Fibroblast of skin of left quadriceps (primary cell): ENCODE results near the gene HNRNPA2B1.
"Not testable (repeated sequence)": the region's sequence is repeated elsewhere in the genome, so short reads cannot be mapped to it uniquely, and the experiment has no call there.

ENCODE experiments used
- DNase-seq, 2 experiments: peaks; one replicate each; pipeline ENCODE4 v3.0.0-alpha.2; 2013; ENCODE audit warnings: low read depth in 2 of 2

HNRNPA2B1 gene

DNA sequence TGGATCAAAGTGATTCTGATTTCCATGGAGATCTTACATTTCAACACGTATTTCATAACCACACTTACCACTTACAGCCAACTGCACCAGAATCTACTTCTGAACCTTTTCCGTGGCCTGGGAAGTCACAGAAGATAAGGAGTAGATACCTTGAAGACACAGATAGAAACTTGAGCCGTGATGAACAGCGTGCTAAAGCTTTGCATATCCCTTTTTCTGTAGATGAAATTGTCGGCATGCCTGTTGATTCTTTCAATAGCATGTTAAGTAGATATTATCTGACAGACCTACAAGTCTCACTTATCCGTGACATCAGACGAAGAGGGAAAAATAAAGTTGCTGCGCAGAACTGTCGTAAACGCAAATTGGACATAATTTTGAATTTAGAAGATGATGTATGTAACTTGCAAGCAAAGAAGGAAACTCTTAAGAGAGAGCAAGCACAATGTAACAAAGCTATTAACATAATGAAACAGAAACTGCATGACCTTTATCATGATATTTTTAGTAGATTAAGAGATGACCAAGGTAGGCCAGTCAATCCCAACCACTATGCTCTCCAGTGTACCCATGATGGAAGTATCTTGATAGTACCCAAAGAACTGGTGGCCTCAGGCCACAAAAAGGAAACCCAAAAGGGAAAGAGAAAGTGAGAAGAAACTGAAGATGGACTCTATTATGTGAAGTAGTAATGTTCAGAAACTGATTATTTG, 15.3 kb downstream of the HNRNPA2B1 start:
- no peak for DNase-seq

DNA sequence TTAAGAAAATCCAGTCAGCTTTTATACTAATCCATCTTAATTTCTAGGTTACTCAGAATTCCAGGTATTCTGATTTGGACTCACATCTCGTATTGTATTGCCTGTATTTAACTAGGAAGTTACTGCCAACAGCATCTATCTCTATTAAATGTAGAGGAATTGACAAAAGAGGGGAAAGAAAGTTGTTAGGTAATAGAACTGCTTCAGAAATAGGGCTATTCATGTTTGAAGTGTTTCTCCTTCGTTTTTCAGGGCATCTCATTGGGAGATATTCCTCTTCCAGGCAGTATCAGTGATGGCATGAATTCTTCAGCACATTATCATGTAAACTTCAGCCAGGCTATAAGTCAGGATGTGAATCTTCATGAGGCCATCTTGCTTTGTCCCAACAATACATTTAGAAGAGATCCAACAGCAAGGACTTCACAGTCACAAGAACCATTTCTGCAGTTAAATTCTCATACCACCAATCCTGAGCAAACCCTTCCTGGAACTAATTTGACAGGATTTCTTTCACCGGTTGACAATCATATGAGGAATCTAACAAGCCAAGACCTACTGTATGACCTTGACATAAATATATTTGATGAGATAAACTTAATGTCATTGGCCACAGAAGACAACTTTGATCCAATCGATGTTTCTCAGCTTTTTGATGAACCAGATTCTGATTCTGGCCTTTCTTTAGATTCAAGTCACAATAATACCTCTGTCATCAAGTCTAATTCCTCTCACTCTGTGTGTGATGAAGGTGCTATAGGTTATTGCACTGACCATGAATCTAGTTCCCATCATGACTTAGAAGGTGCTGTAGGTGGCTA, 16.1 kb downstream of the HNRNPA2B1 start:
- not testable (repeated sequence) for DNase-seq

DNA sequence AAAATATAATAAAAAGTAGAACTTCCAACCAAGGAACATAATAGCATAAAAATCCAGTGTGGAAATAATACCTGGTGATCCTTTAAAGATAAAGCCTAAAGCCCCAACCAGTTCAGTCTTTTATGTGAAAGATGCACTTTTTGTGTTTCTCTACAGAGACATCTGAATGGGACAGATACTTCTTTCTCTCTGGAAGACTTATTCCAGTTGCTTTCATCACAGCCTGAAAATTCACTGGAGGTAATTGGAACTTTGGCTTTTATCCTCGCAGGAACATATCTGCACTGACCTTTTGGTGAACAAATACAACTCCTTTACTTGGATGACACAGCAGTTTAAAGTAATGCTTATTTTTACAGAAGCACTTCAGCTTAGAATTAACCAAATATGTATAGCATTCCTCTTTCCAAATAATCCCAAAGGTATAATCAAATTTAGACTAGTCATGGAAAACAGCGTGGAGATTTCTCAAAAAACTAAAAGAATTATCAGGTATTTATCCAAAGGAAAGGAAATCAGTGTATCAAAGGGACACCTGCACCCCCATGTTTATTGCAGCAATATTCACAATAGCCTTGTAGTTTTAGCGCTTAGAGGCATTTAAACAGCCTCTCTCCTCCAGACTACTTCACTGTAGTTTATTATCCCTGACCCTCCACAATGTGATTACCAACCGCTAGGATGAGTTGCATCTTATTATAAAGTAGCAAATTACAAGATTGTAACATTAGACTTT, 16.8 kb downstream of the HNRNPA2B1 start:
- no peak for DNase-seq

DNA sequence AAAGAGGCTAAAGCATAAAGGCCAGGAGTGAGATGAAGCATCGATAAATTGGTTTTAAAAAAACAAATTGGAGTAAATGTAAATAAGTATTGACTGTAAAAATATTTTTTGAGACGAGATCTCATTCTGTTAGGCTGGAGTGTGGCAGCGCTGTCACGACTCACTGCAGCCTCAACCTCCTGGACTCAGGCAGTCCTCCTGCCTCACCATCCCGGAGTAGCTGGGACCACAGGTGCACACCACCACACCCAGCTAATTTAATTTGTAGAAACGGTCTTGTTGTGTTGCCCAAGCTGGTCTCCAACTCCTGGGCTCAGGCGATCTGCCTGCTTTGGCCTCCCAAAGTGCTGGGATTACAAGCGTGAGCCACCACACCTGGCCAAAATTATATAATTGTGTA, 17.8 kb downstream of the HNRNPA2B1 start:
- DNase-seq, result no peak

DNA sequence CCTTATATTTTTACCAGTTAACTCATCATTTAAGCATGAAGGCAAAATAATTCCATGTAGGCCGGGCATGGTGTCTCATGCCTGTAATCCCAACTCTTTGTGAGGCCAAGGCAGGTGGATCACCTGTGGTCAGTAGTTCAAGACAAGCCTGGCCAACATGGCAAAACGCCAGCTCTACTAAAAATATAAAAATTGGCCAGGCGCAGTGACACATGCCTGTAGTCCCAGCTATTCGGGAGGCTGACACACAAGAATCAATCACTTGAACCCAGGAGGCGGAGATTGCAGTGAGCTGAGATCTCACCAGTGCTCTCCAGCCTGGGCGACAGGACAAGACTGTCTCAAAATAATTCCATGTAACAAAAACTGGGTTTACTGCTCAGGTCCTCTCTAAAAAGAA, 18.3 kb downstream of the HNRNPA2B1 start:
- DNase-seq, result no peak

DNA sequence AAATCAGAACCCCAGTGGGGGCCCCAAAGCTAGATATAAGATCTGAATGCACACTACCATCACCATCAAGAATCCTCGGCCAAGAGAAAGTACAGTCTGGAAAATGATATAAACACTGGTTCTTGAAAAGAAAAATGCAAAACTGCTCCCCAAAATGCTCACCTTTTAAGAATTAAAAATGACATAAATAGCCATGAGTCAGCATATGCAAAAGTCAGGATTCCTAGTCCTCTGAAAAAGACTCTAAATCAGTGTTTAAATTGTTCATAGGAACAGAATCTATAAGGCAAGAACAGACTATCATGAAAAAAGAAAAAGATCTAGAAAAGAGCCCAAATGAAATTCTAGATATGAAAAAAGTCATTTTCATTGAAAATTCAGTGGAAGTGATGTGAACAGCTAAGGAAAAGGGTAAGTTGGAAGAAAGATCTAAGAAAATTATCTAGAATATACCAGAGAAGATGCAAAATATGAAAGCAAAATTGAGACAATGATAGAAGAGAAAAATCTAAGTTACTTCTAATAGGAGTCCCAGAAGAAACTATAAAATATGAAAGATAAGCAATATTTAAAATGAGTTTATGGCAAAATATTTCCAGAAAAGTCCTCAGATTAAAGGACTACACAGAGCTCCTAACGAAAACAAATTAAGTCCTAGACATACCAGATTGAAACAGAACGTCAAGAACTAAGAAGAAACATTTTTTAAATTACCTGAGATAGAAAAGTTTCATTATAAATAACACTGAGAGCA, 18.9 kb downstream of the HNRNPA2B1 start:
- DNase-seq, result no peak

DNA sequence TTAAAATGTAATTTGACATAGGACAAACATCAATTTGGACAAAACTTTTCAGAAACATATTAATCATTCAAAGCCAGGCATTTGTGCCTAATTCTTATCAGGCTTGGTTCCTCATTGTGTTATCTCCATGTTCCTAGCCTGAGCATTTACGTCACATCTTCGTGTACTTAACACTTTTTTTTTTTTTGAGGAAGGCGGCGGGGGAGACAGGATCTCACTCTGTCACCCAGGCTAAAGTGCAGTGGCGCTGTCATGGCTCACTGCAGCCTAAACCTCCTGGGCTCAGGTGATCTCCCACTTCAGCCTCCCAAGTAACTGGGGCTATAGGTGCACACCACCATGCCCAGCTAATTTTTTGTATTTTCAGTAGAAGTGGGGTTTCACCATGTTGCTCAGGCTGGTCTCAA, 19.8 kb downstream of the HNRNPA2B1 start:
- no peak for DNase-seq

DNA sequence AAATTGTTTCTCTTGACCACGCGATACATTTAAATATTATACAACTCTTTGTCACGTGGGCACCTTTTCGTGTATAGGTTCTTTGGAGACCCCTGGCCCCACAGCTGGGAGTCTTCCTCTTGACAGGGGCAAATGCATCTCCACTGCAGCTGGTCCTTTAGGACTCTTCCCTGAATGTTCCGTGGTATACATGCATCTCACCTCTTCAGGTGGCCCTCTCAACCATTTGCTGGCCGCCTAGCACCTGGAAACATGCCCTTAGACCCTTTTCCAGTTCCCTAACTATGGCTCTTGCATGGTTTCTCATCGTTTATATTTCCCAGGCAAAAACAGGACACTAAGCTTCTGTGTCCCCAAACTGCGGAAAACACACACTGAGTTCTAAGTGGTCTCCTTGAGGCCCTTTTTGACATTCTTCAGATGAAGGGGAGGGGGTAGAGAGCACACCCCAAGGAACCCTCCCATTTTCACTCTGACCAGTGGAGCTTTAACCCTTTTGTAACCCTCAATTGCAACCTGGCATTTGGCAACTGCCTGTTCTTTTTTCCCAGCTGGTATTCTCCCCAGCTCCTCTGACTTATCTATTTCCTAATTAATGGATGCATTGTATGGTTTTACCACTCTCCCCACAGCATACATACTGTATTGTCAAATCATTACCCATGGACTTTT, 20.6 kb downstream of the HNRNPA2B1 start:
- DNase-seq, result no peak

DNA sequence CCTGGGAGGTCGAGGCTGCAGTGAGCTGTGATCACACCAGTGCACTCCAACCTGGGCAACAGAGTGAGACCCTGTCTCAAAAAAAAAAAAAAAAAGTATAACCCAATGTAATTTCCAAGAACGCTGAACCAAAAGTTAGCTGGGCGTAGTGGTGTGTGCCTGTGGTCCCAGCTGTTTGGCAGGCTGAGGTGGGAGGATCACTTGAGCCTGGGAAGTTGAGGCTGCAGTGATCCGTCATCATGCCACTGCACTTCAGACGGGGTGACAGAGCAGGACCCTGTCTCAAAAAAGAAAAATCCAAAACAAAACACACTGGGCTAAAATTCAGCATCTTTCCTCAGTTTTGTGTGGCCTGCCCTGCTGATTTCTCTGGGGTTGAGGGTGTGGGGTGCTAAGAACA, 21.1 kb downstream of the HNRNPA2B1 start:
- DNase-seq, result no peak

DNA sequence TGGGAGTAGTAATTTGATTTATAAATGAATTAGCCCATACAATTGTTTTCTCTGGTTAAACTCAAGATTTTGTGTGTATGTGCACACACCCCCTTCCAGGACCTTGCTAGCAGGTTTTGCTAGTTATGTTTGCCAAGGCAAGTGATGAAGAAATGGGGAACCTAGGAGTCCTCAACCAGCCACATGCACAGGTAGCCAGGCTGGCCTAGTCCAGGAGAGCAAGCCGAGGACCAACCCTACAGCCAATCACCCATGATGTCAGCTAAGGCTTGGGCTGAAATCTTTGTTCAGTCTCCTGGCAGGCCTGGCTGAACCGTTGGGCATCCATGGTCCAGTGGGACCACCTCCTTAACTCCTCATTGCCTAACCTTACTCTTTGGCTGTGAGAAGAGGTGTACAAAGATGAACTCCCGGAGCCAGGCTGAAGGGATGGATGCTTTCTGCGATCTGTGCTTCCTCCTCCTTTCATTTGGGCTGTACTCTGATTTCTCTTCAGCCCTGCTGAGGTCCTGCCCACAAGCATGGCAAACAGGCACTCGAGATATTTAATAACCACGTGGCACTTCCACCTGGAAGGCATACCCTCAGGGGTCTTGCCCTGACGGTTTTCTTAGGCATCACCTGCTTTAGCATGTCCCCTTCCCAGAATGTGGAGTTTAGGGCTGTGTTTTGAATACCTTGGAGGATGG, 22.1 kb downstream of the HNRNPA2B1 start:
- DNase-seq, result no peak

DNA sequence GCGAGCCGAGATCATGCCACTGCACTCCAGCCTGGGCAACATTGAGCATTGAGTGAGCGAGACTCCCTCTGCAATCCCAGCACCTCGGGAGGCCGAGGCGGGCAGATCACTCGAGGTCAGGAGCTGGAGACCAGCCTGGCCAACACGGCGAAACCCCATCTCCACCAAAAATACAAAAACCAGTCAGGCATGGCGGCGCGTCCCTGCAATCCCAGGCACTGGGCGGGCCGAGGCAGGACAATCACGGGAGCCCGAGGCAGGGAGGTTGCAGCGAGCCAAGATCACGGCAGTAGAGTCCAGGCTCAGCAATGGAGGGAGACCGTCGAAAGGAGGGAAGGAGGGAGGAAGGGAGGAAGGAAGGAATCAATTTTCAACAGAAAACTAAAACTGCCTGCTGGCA, 23.3 kb downstream of the HNRNPA2B1 start:
- not testable (repeated sequence) for DNase-seq

DNA sequence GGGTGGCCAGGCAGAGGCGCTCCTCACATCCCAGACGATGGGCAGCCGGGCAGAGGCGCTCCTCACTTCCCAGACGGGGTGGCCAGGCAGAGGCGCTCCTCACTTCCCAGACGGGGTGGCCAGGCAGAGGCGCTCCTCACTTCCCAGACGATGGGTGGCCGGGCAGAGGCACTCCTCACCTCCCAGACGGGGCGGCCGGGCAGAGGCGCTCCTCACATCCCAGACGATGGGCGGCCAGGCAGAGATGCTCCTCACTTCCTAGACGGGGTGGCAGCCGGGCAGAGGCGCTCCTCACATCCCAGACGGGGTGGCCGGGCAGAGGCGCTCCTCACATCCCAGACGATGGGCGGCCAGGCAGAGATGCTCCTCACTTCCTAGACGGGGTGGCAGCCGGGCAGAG, 23.9 kb downstream of the HNRNPA2B1 start:
- DNase-seq, result not testable (repeated sequence)

DNA sequence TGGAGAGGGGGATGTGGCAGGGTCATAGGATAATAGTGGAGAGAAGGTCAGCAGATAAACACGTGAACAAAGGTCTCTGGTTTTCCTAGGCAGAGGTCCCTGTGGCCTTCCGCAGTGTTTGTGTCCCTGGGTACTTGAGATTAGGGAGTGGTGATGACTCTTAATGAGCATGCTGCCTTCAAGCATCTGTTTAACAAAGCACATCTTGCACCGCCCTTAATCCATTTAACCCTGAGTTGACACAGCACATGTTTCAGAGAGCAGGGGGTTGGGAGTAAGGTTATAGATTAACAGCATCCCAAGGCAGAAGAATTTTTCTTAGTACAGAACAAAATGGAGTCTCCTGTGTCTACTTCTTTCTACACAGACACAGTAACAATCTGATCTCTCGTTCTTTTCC, 24.6 kb downstream of the HNRNPA2B1 start:
- not testable (repeated sequence) for DNase-seq

DNA sequence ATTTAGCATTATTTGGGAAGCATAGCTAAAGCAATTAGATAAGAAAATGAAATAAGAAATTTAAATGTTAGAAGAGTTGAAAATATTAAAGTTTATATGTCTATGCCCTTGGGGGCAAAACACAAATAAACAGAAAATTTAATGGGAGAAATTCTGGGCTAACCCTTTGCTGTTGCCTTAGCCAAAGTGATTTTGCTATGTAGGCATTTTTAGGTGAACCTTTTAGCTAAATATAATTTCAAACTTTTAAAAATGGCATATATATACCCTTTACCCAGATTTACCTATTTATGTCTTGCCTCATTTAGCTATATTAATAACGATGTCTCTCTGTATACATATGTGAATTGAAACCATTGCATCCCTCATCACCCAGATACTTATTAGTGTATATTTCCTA, 28.5 kb downstream of the HNRNPA2B1 start:
- no peak for DNase-seq

DNA sequence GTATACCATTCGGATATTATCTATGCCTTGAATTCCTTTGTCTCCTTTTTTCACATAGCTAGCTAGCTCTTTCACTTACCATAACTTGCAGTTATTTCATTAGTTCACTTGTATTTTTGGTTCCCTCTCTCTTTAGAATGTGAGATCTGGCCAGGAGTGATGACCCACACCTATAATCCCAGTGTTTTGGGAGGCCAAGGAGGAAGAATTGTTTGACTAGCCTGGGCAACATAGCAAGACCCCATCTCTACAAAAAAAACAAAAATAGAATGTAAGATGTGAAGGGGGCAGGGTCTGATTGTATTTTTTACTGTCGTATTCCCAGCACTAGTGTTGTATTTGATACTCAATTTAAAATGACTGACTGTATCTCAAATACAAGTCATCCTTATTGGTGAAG, 28.9 kb downstream of the HNRNPA2B1 start:
- DNase-seq, result no peak

DNA sequence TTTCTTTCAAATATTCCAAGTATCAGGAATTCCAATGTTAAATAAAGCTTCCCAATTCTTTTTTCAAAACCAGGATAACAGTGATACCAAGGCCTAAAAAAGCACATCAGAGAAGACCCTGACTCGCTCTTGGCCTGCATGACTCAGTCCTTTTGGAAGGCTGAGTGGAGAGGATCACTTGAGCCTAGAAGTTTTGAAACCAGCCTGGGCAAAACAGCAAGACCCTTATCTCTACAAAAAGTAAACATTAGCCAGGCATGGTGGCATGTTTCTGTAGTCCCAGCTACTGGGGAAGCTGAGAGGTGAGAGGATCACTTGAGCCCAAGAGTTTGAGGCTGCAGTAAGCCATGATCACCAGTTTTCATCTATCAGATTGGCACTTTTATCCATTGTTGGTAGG, 29.9 kb downstream of the HNRNPA2B1 start:
- no peak for DNase-seq

DNA sequence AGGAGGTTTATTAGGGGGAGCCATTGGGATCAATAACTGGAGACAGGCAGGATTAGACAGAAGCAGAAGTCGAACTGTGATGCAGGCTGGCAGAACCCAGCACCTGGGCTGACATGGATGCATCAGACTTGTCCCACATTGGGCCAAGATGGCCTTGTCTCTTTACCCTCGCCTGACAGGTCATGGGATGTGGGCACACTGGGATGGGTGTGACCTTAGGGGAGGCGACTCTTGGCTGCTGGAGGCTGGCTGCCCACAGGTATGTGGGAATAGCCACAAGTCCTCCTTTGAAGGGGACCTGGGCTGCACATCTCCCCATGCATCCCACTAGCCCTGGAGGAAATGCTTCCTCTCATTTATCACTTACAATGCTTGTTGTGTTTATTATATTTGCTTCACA, 31.3 kb downstream of the HNRNPA2B1 start:
- DNase-seq, result no peak

DNA sequence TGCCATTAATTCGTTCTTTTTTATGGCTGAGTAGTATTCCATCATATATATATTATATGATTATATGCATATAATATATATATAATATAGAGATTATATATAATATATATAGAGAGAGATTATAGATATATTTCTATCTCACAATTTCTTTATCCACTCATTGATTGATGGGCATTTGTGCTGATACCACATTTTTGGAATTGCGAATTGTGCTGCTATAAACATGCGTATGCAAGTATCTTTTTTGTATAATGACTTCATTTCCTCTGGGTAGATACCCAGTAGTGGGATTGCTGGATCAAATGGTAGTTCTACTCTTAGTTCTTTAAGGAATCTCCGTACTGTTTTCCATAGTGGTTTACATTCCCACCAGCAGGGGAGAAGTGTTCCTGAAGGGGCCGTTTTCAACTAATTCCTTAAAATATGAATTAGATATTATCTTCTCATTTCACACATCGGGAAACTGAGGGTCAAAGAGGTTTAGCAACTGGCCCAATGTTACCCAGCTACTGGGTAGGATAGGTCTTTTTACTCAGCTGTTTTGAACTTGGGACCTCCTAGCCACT, 32.0 kb downstream of the HNRNPA2B1 start:
- DNase-seq, result no peak

DNA sequence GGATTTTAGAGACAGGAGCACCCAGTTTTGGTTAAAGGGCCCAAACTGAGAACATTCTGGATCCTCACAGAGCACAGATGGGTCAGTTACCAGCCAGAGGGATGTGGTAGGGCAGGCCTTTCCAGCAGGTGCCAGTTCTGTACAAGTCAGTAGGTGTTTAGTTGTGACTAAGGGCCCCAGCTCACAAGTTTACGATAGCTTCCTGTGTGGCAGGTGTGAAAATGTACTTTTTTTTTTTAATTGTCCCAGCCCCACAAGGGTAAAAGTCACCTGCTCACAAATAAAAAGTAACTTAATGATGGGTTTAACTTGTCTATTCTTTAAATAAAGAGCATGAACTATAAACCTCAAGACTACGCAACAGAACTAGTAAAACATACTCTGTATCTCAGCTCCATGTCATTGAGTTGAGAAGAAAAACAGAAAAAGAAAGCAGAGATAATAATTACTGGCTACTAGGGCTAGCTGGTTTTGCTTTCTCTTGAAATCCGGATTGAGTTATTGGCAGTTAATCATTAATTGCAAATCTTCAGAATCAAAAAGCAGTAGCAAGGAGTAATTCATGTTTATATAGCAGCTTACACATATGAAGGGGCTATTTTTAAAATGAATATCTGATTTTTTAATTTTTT, 33.1 kb downstream of the HNRNPA2B1 start:
- DNase-seq, result no peak
